Measurements from ENCODE around the gene RUNX2.

The RUNX2 gene

GRCh38 chr6:45426251-45426650 lies 98.1 kb downstream of the RUNX2 start:
- H3K9me3 ChIP-seq (ENCODE audit: control insufficient read depth, low read depth, low read length), result no peaks in the 10 kb centered on the region
- no peaks in the 10 kb centered on the region for H3K36me3 ChIP-seq (ENCODE audit: control insufficient read depth, low read depth, low read length)
- no peak overlapping the region for H3K4me3 ChIP-seq (ENCODE audit: low read length)
- H3K9ac ChIP-seq (ENCODE audit: low read length), result no peak overlapping the region
- H3K27ac ChIP-seq (ENCODE audit: low read length), result no peak overlapping the region
- peaks cover 5% of the 10 kb centered on the region for H3K4me1 ChIP-seq (ENCODE audit: control insufficient read depth, low read depth, low read length)
- H3K27me3 ChIP-seq (ENCODE audit: control insufficient read depth, insufficient read depth, low read length), result peaks cover 51% of the 10 kb centered on the region

- Histone ChIP-seq H3K4me3 (ENCODE audit: low read length) (no peak overlapping the region), H3K9me3 (ENCODE audit: control insufficient read depth, low read depth, low read length) (no peaks in the 10 kb centered on the region), H3K27me3 (ENCODE audit: control insufficient read depth, insufficient read depth, low read length) (peaks cover 39% of the 10 kb centered on the region), H3K4me1 (ENCODE audit: control insufficient read depth, low read depth, low read length) (peaks cover 5% of the 10 kb centered on the region), H3K36me3 (ENCODE audit: control insufficient read depth, low read depth, low read length) (no peaks in the 10 kb centered on the region), H3K27ac (ENCODE audit: low read length) (no peak overlapping the region), H3K9ac (ENCODE audit: low read length) (no peak overlapping the region)
These were observed 99.6 kb downstream of the RUNX2 start for GRCh38 chr6:45427726-45428125.

GRCh38 chr6:45428727-45429126 lies 100.6 kb downstream of the RUNX2 start:
- Histone ChIP-seq H3K27ac (ENCODE audit: low read length) (no peak overlapping the region), H3K4me3 (ENCODE audit: low read length) (no peak overlapping the region), H3K27me3 (ENCODE audit: control insufficient read depth, insufficient read depth, low read length) (peaks cover 29% of the 10 kb centered on the region), H3K9me3 (ENCODE audit: control insufficient read depth, low read depth, low read length) (no peaks in the 10 kb centered on the region), H3K9ac (ENCODE audit: low read length) (no peak overlapping the region), H3K4me1 (ENCODE audit: control insufficient read depth, low read depth, low read length) (peaks cover 5% of the 10 kb centered on the region), H3K36me3 (ENCODE audit: control insufficient read depth, low read depth, low read length) (no peaks in the 10 kb centered on the region)

DNA sequence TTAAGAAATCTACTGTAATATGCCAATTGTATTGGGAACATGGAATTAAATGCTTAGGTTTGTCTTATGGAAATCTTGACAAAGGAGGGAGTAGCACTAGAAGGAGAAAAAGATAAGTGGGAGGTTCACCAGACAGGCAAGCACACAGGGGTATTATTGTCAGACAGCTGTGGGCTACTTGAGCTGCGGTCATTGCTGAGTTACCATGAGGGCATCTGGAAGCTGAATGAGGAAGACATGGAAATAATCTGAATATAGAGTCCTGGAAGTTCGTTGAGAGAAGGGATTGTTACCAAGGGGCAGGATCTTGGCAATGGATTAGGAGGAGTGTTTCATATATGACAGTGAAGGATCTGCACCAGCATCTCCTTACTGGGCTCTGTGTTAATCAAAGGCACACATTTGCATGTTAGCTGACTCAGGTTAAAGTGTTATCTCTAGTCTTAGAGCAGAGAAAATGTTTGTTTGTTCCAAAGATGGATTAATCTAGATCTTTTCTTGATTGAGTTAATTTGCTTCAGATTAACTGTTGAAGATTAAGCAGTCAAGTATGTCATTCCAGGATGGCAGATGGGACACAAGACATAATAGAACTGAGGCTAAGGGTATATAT lies 102.6 kb downstream of the RUNX2 start:
- H3K27me3 ChIP-seq (ENCODE audit: control insufficient read depth, insufficient read depth, low read length), result peaks cover 10% of the 10 kb centered on the region
- no peak overlapping the region for H3K9ac ChIP-seq (ENCODE audit: low read length)
- no peak overlapping the region for H3K4me3 ChIP-seq (ENCODE audit: low read length)

DNA sequence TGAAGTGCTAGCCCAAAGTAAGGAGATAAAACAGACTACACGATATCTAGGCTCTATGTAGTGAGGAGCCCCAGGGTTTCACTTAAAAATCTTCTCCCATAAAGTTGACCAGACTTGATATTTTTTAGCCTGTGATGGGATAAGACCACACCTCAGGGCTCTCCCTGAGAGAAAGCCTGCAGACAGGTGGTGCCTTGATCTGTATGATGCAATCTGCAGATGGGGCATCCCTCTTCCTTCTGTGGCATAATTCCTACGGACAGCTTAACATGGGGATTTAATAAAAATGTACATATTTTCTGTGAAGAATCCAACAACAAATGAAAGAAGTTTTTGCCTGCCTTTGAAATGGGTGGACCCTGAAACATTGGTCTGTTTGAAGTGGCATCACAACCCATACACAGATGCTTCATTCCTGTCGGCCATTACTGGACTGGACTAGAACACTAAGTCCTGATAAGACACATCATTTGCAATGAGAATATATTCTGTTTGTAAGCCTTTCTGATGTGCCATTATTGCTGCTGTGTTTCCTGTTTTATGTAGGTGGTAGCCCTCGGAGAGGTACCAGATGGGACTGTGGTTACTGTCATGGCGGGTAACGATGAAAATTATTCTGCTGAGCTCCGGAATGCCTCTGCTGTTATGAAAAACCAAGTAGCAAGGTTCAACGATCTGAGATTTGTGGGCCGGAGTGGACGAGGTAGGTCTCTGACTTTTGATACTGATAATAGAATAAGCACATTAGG lies 103.4 kb downstream of the RUNX2 start:
- H3K9ac ChIP-seq (ENCODE audit: low read length), result no peak overlapping the region
- H3K27ac ChIP-seq (ENCODE audit: low read length), result no peak overlapping the region
- H3K4me1 ChIP-seq (ENCODE audit: control insufficient read depth, low read depth, low read length), result no peaks in the 10 kb centered on the region
- H3K9me3 ChIP-seq (ENCODE audit: control insufficient read depth, low read depth, low read length), result no peaks in the 10 kb centered on the region
- H3K4me3 ChIP-seq (ENCODE audit: low read length), result no peak overlapping the region
- H3K36me3 ChIP-seq (ENCODE audit: control insufficient read depth, low read depth, low read length), result no peaks in the 10 kb centered on the region
- peaks cover 2% of the 10 kb centered on the region for H3K27me3 ChIP-seq (ENCODE audit: control insufficient read depth, insufficient read depth, low read length)

More for the DNA sequence above, 102.6 kb downstream of the RUNX2 start:
- no peaks in the 10 kb centered on the region for H3K9me3 ChIP-seq (ENCODE audit: control insufficient read depth, low read depth, low read length)
- no peaks in the 10 kb centered on the region for H3K36me3 ChIP-seq (ENCODE audit: control insufficient read depth, low read depth, low read length)
- no peak overlapping the region for H3K27ac ChIP-seq (ENCODE audit: low read length)
- H3K4me1 ChIP-seq (ENCODE audit: control insufficient read depth, low read depth, low read length), result no peaks in the 10 kb centered on the region

GRCh38 chr6:45432977-45433376 lies 104.8 kb downstream of the RUNX2 start:
- Histone ChIP-seq H3K9ac (ENCODE audit: low read length) (no peak overlapping the region), H3K36me3 (ENCODE audit: control insufficient read depth, low read depth, low read length) (no peaks in the 10 kb centered on the region), H3K4me3 (ENCODE audit: low read length) (no peak overlapping the region), H3K9me3 (ENCODE audit: control insufficient read depth, low read depth, low read length) (no peaks in the 10 kb centered on the region), H3K27ac (ENCODE audit: low read length) (no peak overlapping the region), H3K27me3 (ENCODE audit: control insufficient read depth, insufficient read depth, low read length) (no peaks in the 10 kb centered on the region), H3K4me1 (ENCODE audit: control insufficient read depth, low read depth, low read length) (no peaks in the 10 kb centered on the region)

- H3K36me3 ChIP-seq (ENCODE audit: control insufficient read depth, low read depth, low read length), result no peaks in the 10 kb centered on the region
- H3K27ac ChIP-seq (ENCODE audit: low read length), result no peak overlapping the region
- H3K27me3 ChIP-seq (ENCODE audit: control insufficient read depth, insufficient read depth, low read length), result no peaks in the 10 kb centered on the region
- H3K9me3 ChIP-seq (ENCODE audit: control insufficient read depth, low read depth, low read length), result no peaks in the 10 kb centered on the region
- H3K4me1 ChIP-seq (ENCODE audit: control insufficient read depth, low read depth, low read length), result no peaks in the 10 kb centered on the region
- no peak overlapping the region for H3K9ac ChIP-seq (ENCODE audit: low read length)
- no peak overlapping the region for H3K4me3 ChIP-seq (ENCODE audit: low read length)
These were observed 105.6 kb downstream of the RUNX2 start for GRCh38 chr6:45433533-45434380.

GRCh38 chr6:45434381-45434700 lies 106.2 kb downstream of the RUNX2 start:
- Histone ChIP-seq H3K9ac (ENCODE audit: low read length) (no peak overlapping the region), H3K9me3 (ENCODE audit: control insufficient read depth, low read depth, low read length) (no peaks in the 10 kb centered on the region), H3K36me3 (ENCODE audit: control insufficient read depth, low read depth, low read length) (no peaks in the 10 kb centered on the region), H3K27me3 (ENCODE audit: control insufficient read depth, insufficient read depth, low read length) (no peaks in the 10 kb centered on the region), H3K27ac (ENCODE audit: low read length) (no peak overlapping the region), H3K4me3 (ENCODE audit: low read length) (no peak overlapping the region), H3K4me1 (ENCODE audit: control insufficient read depth, low read depth, low read length) (no peaks in the 10 kb centered on the region)

GRCh38 chr6:45436544-45437438 lies 108.7 kb downstream of the RUNX2 start:
- Histone ChIP-seq H3K27ac (ENCODE audit: low read length) (no peak overlapping the region), H3K36me3 (ENCODE audit: control insufficient read depth, low read depth, low read length) (no peaks in the 10 kb centered on the region), H3K4me3 (ENCODE audit: low read length) (no peak overlapping the region), H3K9ac (ENCODE audit: low read length) (no peak overlapping the region), H3K27me3 (ENCODE audit: control insufficient read depth, insufficient read depth, low read length) (no peaks in the 10 kb centered on the region), H3K4me1 (ENCODE audit: control insufficient read depth, low read depth, low read length) (no peaks in the 10 kb centered on the region), H3K9me3 (ENCODE audit: control insufficient read depth, low read depth, low read length) (no peaks in the 10 kb centered on the region)

DNA sequence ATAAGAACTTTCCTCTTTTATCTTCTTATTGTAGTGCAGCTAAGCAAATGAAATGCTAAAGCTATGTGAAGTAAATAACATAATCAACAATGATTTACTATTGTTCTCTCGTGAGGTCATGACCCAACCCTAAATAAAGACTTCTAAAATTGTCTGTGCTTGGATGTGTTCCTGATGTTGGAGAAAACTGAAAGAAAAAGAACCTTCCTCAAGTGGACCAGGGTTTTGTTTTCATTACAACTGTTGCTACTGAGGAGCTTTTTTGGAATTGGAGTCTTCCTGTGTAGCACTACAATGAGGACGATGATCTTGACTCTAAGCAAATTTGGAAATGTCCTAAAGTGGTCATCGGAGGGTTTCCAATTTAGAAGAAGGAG lies 109.3 kb downstream of the RUNX2 start:
- H3K27ac ChIP-seq (ENCODE audit: low read length), result no peak overlapping the region
- no peak overlapping the region for H3K4me3 ChIP-seq (ENCODE audit: low read length)

DNA sequence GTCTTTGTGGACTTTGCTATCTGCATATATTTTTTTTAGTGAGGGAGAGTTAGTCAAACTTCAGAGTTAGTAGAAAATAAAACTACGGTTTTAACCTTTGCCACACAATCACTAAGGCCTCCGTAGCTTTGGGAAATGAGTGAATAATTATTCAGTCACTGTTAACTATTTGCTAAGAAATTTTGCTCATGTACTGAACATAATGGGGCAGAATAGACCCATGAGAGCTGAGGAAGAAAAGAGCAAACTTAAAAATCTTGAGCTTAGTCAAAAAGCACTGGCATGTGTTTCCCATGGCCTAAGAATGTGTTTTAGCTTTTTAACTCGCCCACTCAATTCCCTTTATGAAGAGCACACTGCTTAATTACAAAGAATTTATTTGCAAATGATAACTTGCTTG lies 110.0 kb downstream of the RUNX2 start:
- no peak overlapping the region for H3K4me3 ChIP-seq (ENCODE audit: low read length)
- H3K4me1 ChIP-seq (ENCODE audit: control insufficient read depth, low read depth, low read length), result no peaks in the 10 kb centered on the region
- no peak overlapping the region for H3K27ac ChIP-seq (ENCODE audit: low read length)
- H3K36me3 ChIP-seq (ENCODE audit: control insufficient read depth, low read depth, low read length), result no peaks in the 10 kb centered on the region
- H3K9me3 ChIP-seq (ENCODE audit: control insufficient read depth, low read depth, low read length), result no peaks in the 10 kb centered on the region
- H3K27me3 ChIP-seq (ENCODE audit: control insufficient read depth, insufficient read depth, low read length), result no peaks in the 10 kb centered on the region
- H3K9ac ChIP-seq (ENCODE audit: low read length), result no peak overlapping the region

More for the DNA sequence above, 109.3 kb downstream of the RUNX2 start:
- no peaks in the 10 kb centered on the region for H3K4me1 ChIP-seq (ENCODE audit: control insufficient read depth, low read depth, low read length)
- H3K27me3 ChIP-seq (ENCODE audit: control insufficient read depth, insufficient read depth, low read length), result no peaks in the 10 kb centered on the region
- H3K9me3 ChIP-seq (ENCODE audit: control insufficient read depth, low read depth, low read length), result no peaks in the 10 kb centered on the region
- no peak overlapping the region for H3K9ac ChIP-seq (ENCODE audit: low read length)
- H3K36me3 ChIP-seq (ENCODE audit: control insufficient read depth, low read depth, low read length), result no peaks in the 10 kb centered on the region

Data from iPS-18a (cell line).